Spinal cord (tissue), 10 donors: Measurements from ENCODE around the gene SCNN1B. TPM values are rescaled to one million over a fixed set of nuclear protein-coding genes. Genes with fewer than 3 reads are reported as not detected.

Experiments used
- DNase-seq, 6 donors: peaks; one replicate each; pipeline versions ENCODE4 v3.0.0 to v3.0.0-alpha.2; 2013 to 2015; ENCODE audit warnings: low spot score in 6 of 6, low read depth in 4 of 6
- H3K27ac ChIP-seq: one replicate; pipeline ENCODE4 v1.5.1; 2013; ENCODE audit warnings: low read depth, low read length, control low read depth
- H3K27me3 ChIP-seq: one replicate; pipeline ENCODE4 v1.6.1; 2013; ENCODE audit warnings: low read length; ENCODE audit not compliant: control insufficient read depth, insufficient read depth
- H3K36me3 ChIP-seq: one replicate; pipeline ENCODE4 v1.6.1; 2013; ENCODE audit warnings: low read length; ENCODE audit not compliant: control insufficient read depth, insufficient read depth
- H3K4me1 ChIP-seq: one replicate; pipeline ENCODE4 v1.6.1; 2013; ENCODE audit warnings: low read length; ENCODE audit not compliant: control insufficient read depth, insufficient read depth
- H3K4me3 ChIP-seq: one replicate; pipeline ENCODE4 v1.5.1; 2013; ENCODE audit warnings: low read depth, low read length, control low read depth
- H3K9me3 ChIP-seq: one replicate; pipeline ENCODE4 v1.6.1; 2013; ENCODE audit warnings: low read length; ENCODE audit not compliant: control insufficient read depth, insufficient read depth
- WGBS: methylation state at CpG from one replicate; pipeline ENCODE4 v1.1.5; 2013; ENCODE audit warnings: missing lambda C conversion rate; ENCODE audit not compliant: insufficient coverage; 5-methylcytosine and 5-hydroxymethylcytosine counted together
- polyA plus RNA-seq, 2 donors: library from polyadenylated mRNA; unstranded; fragments of 120-200 nt; gene quantifications; one replicate each; pipeline ENCODE4 v1.2.1, GENCODE V29; 2013; ENCODE audit not compliant: insufficient read length in 2 of 2
- total RNA-seq, 2 donors: library from RNA; depleted of rRNA in 1 of 2; stranded (reverse); fragments of 120-200 nt in 1 of 2; fragments of >200 nt in 1 of 2; gene quantifications; one replicate each; pipeline versions ENCODE4 v1.2.3 to v1.2.4, GENCODE V29; 2013 to 2014
- donor health status: healthy.

The SCNN1B gene
- total and polyA plus RNA-seq, 4 donors, result 0.40 to 2.8 (median 1.6) TPM

DNA sequence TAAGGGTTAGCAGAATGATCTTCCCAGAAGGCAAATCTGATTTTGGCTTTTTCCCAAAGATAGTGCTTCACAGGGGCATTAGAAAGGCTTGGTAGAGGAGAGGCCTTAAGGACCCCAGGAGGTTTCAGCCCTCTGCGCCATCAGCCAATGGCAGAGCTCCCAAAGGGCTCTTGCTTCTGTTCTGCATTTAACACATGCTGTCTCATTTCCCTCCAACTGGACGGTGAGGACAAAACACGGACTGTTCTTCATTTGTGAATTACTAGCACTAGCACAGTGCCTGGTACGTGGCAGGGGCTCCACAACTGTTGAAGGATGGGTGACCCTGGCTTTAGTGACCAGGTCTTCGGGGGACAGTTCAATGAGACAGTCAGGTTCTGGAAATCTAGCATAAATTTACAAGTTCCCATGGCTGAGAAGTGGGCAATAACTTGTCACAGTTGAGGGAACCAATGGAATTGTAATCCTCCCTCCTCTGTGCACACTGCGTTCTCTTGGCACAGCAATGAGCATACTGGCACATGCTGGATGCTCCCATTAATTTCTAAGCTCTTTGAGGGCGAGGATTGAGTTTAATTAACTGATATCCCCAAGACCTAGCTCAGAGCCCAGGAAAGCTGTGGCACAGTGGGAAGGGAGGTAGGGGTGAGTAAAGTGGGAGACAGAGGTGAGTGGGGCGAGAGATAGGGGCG lies 105.5 kb downstream of the SCNN1B start:
- Histone ChIP-seq H3K27ac (no peak overlapping the region), H3K36me3 (peaks cover 47% of the 10 kb centered on the region), H3K27me3 (no peaks in the 10 kb centered on the region), H3K4me3 (no peak overlapping the region), H3K9me3 (no peaks in the 10 kb centered on the region), H3K4me1 (peaks cover 16% of the 10 kb centered on the region)
- peak in 2 of 6 donors; percentile 63 to 71 for DNase-seq
- 32% methylated on average over 5 of the region's 9 CpGs for WGBS

DNA sequence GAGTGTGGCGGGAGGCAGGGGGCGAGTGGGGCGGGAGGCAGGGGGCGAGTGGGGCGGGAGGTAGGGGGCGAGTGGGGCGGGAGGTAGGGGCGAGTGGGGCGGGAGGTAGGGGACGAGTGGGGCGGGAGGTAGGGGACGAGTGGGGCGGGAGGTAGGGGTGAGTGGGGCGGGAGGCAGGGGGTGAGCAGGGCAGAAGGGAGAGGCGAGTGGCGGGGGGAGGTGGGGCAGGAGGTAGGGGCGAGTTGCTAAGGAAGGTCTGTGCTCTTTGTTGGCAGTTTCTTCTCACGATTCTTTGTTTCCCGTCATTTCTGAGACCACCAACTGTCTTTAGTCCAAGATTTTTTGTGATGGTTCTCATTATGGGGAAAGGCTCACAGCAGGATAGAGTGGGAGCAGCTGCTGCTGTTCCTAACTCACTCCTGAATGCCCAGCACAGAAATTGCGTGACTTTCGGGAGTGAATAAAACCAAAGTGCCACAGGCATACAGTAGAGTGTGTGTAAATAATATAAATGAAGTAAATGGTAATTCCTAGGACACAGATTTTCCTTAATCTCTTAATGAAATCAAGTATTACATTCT lies 106.2 kb downstream of the SCNN1B start:
- Histone ChIP-seq H3K27ac (peak overlapping the region; percentile 76), H3K9me3 (no peaks in the 10 kb centered on the region), H3K27me3 (no peaks in the 10 kb centered on the region), H3K4me3 (no peak overlapping the region), H3K36me3 (peaks cover 50% of the 10 kb centered on the region), H3K4me1 (peaks cover 16% of the 10 kb centered on the region)
- peak in 2 of 6 donors; percentile 85 to 90 for DNase-seq
- 43% methylated on average over 1 of the region's 21 CpGs for WGBS

DNA sequence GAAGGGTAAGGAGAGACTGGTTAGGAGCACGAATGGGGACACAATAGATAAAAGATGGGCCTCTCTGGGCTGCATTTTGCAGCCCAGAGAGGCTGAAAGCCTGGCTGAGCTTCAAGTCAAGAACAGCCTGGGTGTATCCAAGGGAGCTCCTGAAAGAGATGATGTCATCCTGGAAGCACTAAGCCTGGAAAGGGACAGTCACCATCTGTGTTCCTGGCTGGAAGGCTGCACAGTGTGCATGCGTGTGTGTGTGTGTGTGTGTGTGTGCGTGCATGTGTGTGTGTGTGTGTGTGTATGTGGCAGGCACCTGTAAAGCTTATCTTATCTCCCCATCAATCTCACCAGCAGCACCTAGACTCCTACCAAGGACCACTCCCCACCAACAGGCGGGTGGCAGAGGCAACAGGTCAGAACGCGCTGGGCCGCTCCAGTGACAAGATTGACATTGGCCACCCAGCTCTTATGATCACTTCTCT lies 106.8 kb downstream of the SCNN1B start:
- Histone ChIP-seq H3K4me3 (no peak overlapping the region), H3K27me3 (no peaks in the 10 kb centered on the region), H3K4me1 (peaks cover 16% of the 10 kb centered on the region), H3K9me3 (no peaks in the 10 kb centered on the region), H3K27ac (peak overlapping the region; percentile 76), H3K36me3 (peaks cover 47% of the 10 kb centered on the region)
- 20% methylated on average over 1 of the region's 7 CpGs for WGBS
- DNase-seq, result peak in 4 of 6 donors; percentile 68 to 96 (median 81)

DNA sequence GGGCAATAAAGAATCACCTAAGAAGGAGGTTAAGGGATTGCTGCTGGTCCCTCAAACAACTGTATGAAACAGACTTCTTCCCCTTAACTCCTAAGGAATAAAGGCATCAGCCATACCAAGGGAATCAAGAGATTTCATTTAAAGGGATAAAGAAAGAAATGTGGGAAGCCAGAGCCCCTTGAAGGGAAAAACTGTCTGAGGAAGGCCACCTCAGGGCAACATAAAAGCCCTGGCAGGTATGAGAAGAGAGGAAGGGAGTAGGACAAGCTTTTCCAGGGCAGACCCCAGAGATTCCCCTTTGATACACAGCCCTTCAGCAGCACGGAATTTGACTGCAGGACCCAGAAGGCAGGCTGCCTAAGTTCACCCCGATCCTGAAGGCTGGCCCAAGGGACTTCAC lies 107.4 kb downstream of the SCNN1B start:
- WGBS, result 67% methylated on average over 1 of the region's 2 CpGs
- peaks cover 46% of the 10 kb centered on the region for H3K36me3 ChIP-seq
- H3K9me3 ChIP-seq, result no peaks in the 10 kb centered on the region
- H3K27ac ChIP-seq, result peak overlapping the region; percentile 76
- H3K4me1 ChIP-seq, result peaks cover 16% of the 10 kb centered on the region
- no peak for DNase-seq
- H3K4me3 ChIP-seq, result no peak overlapping the region
- no peaks in the 10 kb centered on the region for H3K27me3 ChIP-seq

DNA sequence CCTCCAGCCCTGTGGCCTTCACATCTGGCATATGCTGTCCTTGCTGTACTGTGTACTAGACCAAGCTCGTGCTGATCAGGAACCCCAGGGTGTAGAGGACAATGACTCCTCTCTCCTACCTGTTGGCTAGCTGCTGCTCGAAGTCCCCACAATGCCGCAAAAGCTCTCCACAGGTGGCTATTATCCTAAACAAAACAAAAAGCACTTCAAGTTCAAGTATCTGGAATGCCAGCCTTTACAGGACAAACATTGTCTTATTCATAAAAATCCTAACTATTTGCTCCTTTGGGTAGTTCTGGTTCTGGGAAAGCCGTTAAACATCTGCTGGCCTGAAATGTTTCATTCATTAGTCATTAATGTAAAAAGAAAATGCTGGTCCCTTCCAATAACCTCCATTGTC lies 108.1 kb downstream of the SCNN1B start:
- 42% methylated on average over 3 of the region's 4 CpGs for WGBS
- Histone ChIP-seq H3K27ac (no peak overlapping the region), H3K27me3 (no peaks in the 10 kb centered on the region), H3K9me3 (no peaks in the 10 kb centered on the region), H3K36me3 (peaks cover 45% of the 10 kb centered on the region), H3K4me3 (no peak overlapping the region), H3K4me1 (peaks cover 16% of the 10 kb centered on the region)
- no peak for DNase-seq

DNA sequence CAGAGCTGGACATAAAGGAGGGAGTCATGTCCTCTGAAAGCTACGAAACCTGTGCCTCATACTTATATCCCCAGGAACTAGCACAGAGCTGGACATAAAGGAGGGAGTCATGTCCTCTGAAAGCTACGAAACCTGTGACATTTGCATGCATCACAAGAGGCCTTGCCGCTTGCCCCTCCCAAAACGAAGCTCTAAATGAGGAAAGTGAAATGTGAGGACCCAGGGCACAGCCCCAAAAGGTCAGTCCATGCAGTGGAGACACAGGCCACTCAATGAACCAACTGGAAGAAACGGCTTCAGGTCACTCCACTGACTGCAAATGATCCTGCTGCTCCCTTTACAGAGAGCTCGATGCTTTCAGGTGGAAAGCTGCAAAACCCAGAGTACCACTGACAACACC lies 112.6 kb downstream of the SCNN1B start:
- H3K4me1 ChIP-seq, result no peaks in the 10 kb centered on the region
- H3K27ac ChIP-seq, result no peak overlapping the region
- no peaks in the 10 kb centered on the region for H3K27me3 ChIP-seq
- 94% methylated on average over 3 of the region's 6 CpGs for WGBS
- DNase-seq, result no peak
- no peak overlapping the region for H3K4me3 ChIP-seq
- H3K9me3 ChIP-seq, result no peaks in the 10 kb centered on the region
- peaks cover 53% of the 10 kb centered on the region for H3K36me3 ChIP-seq

DNA sequence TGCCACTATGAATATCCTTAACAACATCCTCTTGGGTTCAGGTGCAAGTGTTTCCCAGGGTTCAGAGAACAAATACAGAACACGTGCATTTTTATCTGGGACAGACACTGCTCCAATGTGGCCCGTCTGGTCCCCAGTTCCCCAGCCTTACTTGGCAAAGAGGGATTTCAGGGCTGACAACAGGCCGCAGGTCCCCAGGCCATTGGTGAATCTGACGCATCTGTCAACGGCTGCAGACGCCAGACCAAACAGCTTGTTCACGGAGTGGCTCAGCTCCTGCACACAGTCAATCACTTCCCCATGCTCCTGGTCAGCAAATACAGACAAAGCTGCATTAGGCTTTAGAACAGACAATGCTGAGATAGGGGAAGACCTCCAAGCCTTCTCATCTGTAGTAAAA lies 114.7 kb downstream of the SCNN1B start:
- no peaks in the 10 kb centered on the region for H3K27me3 ChIP-seq
- H3K4me1 ChIP-seq, result no peaks in the 10 kb centered on the region
- no peaks in the 10 kb centered on the region for H3K9me3 ChIP-seq
- peaks cover 53% of the 10 kb centered on the region for H3K36me3 ChIP-seq
- WGBS, result 84% methylated on average over 7 of the region's 7 CpGs
- no peak overlapping the region for H3K27ac ChIP-seq
- H3K4me3 ChIP-seq, result no peak overlapping the region
- DNase-seq, result no peak

DNA sequence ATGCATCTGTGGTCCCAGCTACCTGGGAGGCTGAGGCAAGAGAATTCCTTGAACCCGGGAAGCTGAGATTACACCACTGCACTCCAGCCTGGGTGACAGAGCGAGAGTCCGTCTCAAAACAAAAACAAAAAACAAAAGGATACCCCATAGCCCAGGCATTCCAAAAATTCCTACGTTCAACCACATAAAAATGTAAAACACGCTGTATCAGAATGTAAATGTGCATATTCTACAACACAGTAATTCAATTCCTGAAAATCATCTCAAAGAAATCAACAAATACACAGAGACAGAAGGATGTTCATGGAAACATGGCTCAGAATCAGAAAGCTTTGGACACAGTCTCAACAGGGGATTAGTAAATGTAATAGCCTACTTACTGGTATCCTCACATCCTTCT lies 117.9 kb downstream of the SCNN1B start:
- peak in 1 of 6 donors; percentile 41 for DNase-seq
- Histone ChIP-seq H3K4me1 (no peaks in the 10 kb centered on the region), H3K4me3 (no peak overlapping the region), H3K9me3 (no peaks in the 10 kb centered on the region), H3K27ac (no peak overlapping the region), H3K27me3 (no peaks in the 10 kb centered on the region), H3K36me3 (peaks cover 42% of the 10 kb centered on the region)
- 83% methylated on average over 5 of the region's 5 CpGs for WGBS

DNA sequence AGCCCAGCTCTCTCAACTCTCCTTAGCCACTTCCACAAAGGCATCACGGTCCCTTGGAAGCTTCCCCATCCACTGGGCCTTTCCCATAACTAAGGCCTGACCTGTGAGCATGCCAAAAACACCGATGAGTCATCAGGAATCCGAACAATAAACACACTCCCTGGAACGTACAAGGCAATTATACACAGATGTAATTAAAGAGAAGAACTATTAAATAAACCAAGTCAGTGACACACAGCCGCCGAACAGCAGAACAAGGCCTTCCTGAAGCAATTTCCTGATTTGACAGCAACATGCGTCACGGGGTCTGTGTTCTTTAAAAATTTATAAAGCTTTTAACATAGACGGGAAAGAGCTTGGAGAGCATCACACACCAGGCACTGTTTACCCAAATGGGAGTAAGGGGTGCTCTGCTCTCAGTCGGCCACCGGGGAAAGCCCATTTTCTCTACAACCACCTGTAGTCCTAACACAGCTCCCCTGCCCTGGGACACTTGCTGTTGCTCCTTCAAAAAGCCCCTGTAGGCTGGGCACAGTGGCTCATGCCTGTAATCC lies 121.5 kb downstream of the SCNN1B start:
- 48% methylated on average over 5 of the region's 11 CpGs for WGBS
- peak in 2 of 6 donors; percentile 57 to 81 for DNase-seq
- H3K4me3 ChIP-seq, result no peak overlapping the region
- H3K27me3 ChIP-seq, result no peaks in the 10 kb centered on the region
- H3K36me3 ChIP-seq, result peaks cover 30% of the 10 kb centered on the region
- H3K27ac ChIP-seq, result peak overlapping the region; percentile 22
- H3K4me1 ChIP-seq, result no peaks in the 10 kb centered on the region
- no peaks in the 10 kb centered on the region for H3K9me3 ChIP-seq
